Measurements from ENCODE around the gene TNFSF10. TPM values are rescaled to one million over a fixed set of nuclear protein-coding genes. Genes with fewer than 3 reads are reported as not detected.
A peak's percentile ranks its signal among the peaks of the same experiment; 100 is the strongest.

TNFSF10 gene
- total and polyA plus RNA-seq, 9 of the 15 experiments (the other 6 are each of a cell fraction or from before 2014, with no cell fraction given), result 0.07 to 1.3 (median 0.27) TPM; not detected in 1

DNA sequence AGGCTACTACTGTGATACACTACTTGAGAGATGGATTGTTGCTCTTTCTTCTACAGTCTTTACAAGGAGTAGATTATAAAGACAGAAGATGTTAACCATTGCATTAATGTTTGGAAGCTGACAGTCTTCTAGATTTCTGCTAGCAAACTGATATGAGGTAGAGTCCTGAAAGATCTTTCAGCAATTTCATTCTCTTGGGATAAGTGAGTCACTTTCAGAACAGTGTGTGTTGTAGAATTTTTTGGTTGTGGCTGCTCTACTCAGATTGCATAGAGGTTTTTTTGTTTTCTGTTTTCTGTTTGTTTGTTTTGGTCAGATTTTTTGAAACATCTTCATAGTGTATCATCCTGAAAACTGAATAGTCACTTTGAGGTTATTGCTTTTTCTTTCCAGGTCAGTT, 17.1 kb downstream of the TNFSF10 start:
- Histone ChIP-seq H3K4me2 (ENCODE audit: insufficient read depth, low read length) (no peak overlapping the region), H3K79me2 (ENCODE audit: control insufficient read depth, insufficient read depth, low read length) (no peaks in the 10 kb centered on the region), H3K36me3 (ENCODE audit: control insufficient read depth, insufficient read depth, low read length) (no peaks in the 10 kb centered on the region), H3K27ac (ENCODE audit: extremely low read depth, low read depth, low read length) (no peak overlapping the region), H3K9me1 (ENCODE audit: control insufficient read depth, insufficient read depth, low read length) (no peaks in the 10 kb centered on the region), H3K9ac (ENCODE audit: insufficient read depth in 1 of 2, low read depth in 2 of 2, low read length in 2 of 2) (no peak overlapping the region), H3K27me3 (ENCODE audit: control insufficient read depth in 2 of 2, insufficient read depth in 2 of 2, low read length in 2 of 2) (no peaks in the 10 kb centered on the region), H3K4me3 (no peak overlapping the region), H4K20me1 (replicated peaks; ENCODE audit: control insufficient read depth, insufficient read depth, low read length) (no peaks in the 10 kb centered on the region), H2AFZ (ENCODE audit: low read depth, low read length) (no peak overlapping the region), H3K9me3 (replicated peaks; ENCODE audit: control insufficient read depth, insufficient read depth, low read depth, low read length) (0 out of 2 replicates have a peak, but pooled peaks cover 2% of the 10 kb centered on the region), H3K4me1 (replicated peaks in 1 of 2; ENCODE audit: control insufficient read depth in 2 of 2, insufficient read depth in 2 of 2, low read length in 2 of 2) (no peaks in the 10 kb centered on the region)
- ATAC-seq (no peak), FAIRE-seq (no peak), DNase-seq (ENCODE audit: extremely low read depth in 1 of 4, low spot score in 3 of 4) (no peak)
- ChIA-PET POLR2A (no interaction called here), CTCF (ENCODE audit: low intra/inter-chr PET ratio) (interaction anchor here (0.6 kb wide), 1 partner anchor 51 kb away, joined by 4 read pairs; no protein-coding TSS in a partner anchor)
- in situ Hi-C loops (cut with MboI), result no loop called here
- intact Hi-C loops (cut with micrococcal nuclease), result no loop called here
- no TSS peak for BruUV-seq (replicated peaks)
- TF ChIP-seq GTF2E2 (tag; IDR thresholded peaks at IDR 0.05), result no peak
- no peak for TF ChIP-seq ZNF445 (CRISPR knock-in tag; IDR thresholded peaks at IDR 0.05; ENCODE audit: low read depth)
- TF ChIP-seq EWSR1 (IDR thresholded peaks at IDR 0.05; ENCODE audit: borderline replicate concordance, low read depth, partially characterized antibody), result no peak

DNA sequence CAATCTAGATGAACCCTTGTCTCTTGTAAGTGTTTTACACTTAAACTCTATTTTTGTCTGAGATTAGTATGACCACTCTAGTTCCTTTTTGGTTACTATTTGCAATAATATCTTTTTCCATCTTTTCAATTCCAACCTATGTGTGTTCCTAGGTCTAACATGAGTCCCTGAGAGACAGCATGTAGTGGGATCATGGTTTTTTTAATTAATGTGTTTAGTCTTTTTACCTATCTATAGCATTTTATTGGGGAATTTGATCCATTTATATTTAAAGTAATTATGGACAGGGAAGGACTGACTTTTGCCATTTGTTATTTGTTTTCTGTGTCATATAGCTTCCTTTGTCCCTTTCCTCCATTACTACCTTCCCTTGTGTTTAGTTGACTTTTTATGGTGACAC, 21.7 kb downstream of the TNFSF10 start:
- intact Hi-C loops (cut with micrococcal nuclease) (no loop called here), in situ Hi-C loops (cut with MboI) (no loop called here)
- Histone ChIP-seq H3K27me3 (ENCODE audit: control insufficient read depth in 2 of 2, insufficient read depth in 2 of 2, low read length in 2 of 2) (no peaks in the 10 kb centered on the region; a peak in 1 of 5 replicates), H3K4me1 (replicated peaks in 1 of 2; ENCODE audit: control insufficient read depth in 2 of 2, insufficient read depth in 2 of 2, low read length in 2 of 2) (no peaks in the 10 kb centered on the region), H3K4me2 (ENCODE audit: insufficient read depth, low read length) (no peak overlapping the region), H3K9ac (ENCODE audit: insufficient read depth in 1 of 2, low read depth in 2 of 2, low read length in 2 of 2) (no peak overlapping the region), H2AFZ (ENCODE audit: low read depth, low read length) (no peak overlapping the region), H3K27ac (ENCODE audit: extremely low read depth, low read depth, low read length) (no peak overlapping the region), H4K20me1 (replicated peaks; ENCODE audit: control insufficient read depth, insufficient read depth, low read length) (no peaks in the 10 kb centered on the region), H3K79me2 (ENCODE audit: control insufficient read depth, insufficient read depth, low read length) (no peaks in the 10 kb centered on the region), H3K4me3 (no peak overlapping the region), H3K9me1 (ENCODE audit: control insufficient read depth, insufficient read depth, low read length) (no peaks in the 10 kb centered on the region), H3K36me3 (ENCODE audit: control insufficient read depth, insufficient read depth, low read length) (no peaks in the 10 kb centered on the region), H3K9me3 (replicated peaks; ENCODE audit: control insufficient read depth, insufficient read depth, low read depth, low read length) (0 out of 2 replicates have a peak, but pooled peaks cover 2% of the 10 kb centered on the region)
- DNase-seq (ENCODE audit: extremely low read depth in 1 of 4, low spot score in 3 of 4) (no peak), FAIRE-seq (no peak), ATAC-seq (no peak)
- no TSS peak for BruUV-seq (replicated peaks)
- POLR2A ChIA-PET, result no interaction called here
- TF ChIP-seq CREB1 (IDR thresholded peaks at IDR 0.05) (no peak), CREB1 (CRISPR knock-in tag; IDR thresholded peaks at IDR 0.05) (no peak), ZNF354B (CRISPR knock-in tag; IDR thresholded peaks at IDR 0.05) (peak; percentile 69; the same call in 1 of the 2 replicates), ZNF507 (tag; conservative IDR thresholded peaks at IDR 0.05) (peak; percentile 97)
- CTCF ChIA-PET (ENCODE audit: low intra/inter-chr PET ratio), result no interaction called here

Data from K562 (cell line).